Subcutaneous abdominal adipose tissue (tissue), 5 donors: Measurements from ENCODE around the gene BMS1.

Experiments used
- H3K27ac ChIP-seq: one replicate; pipeline ENCODE4 v1.7.0; 2013; ENCODE audit warnings: low read depth, mild to moderate bottlenecking, inconsistent platforms, low read length, moderate library complexity
- H3K27me3 ChIP-seq, 5 donors: one replicate each; pipeline ENCODE4 v1.7.0; 2013; ENCODE audit warnings: low read length in 5 of 5, inconsistent platforms in 1 of 5; ENCODE audit not compliant: control insufficient read depth in 5 of 5, insufficient read depth in 4 of 5
- H3K36me3 ChIP-seq, 5 donors: one replicate each; pipeline ENCODE4 v1.7.0; 2013; ENCODE audit warnings: low read length in 5 of 5; ENCODE audit not compliant: control insufficient read depth in 5 of 5, insufficient read depth in 5 of 5
- H3K4me1 ChIP-seq, 5 donors: one replicate each; pipeline ENCODE4 v1.7.0; 2013; ENCODE audit warnings: low read length in 5 of 5, mild to moderate bottlenecking in 3 of 5, moderate library complexity in 1 of 5; ENCODE audit not compliant: control insufficient read depth in 5 of 5, insufficient read depth in 5 of 5
- H3K4me3 ChIP-seq, 5 donors: one replicate each; pipeline ENCODE4 v1.7.0; 2013; ENCODE audit warnings: low read length in 5 of 5, low read depth in 1 of 5
- H3K9ac ChIP-seq, 5 donors: one replicate each; pipeline ENCODE4 v1.7.0; 2013; ENCODE audit warnings: low read length in 5 of 5, mild to moderate bottlenecking in 4 of 5, moderate library complexity in 3 of 5
- H3K9me3 ChIP-seq, 5 donors: one replicate each; pipeline ENCODE4 v1.7.0; 2013; ENCODE audit warnings: low read length in 5 of 5; ENCODE audit not compliant: control insufficient read depth in 5 of 5
- donor health status: healthy.
- donor health status: healthy.
- donor health status: healthy.
- donor health status: healthy.
- donor health status: healthy.

The BMS1 gene

GRCh38 chr10:42754155-42755027 is 28.2 kb upstream of the BMS1 start:
- H3K9ac ChIP-seq: peak overlapping the region in 3 of 5 donors; percentile 21 to 52 (median 36)
- peaks cover 14 to 36% (median 27%) of the 10 kb centered on the region in 5 donors for H3K27me3 ChIP-seq
- H3K36me3 ChIP-seq: no peaks in the 10 kb centered on the region
- H3K9me3 ChIP-seq: no peaks in the 10 kb centered on the region
- H3K4me3 ChIP-seq: peak overlapping the region in 4 of 5 donors; percentile 65 to 82 (median 69)
- H3K4me1 ChIP-seq: peaks cover 0 to 31% (median 30%) of the 10 kb centered on the region in 5 donors
- no peak overlapping the region for H3K27ac ChIP-seq

- Histone ChIP-seq H3K4me1 (peaks cover 0 to 31% (median 30%) of the 10 kb centered on the region in 5 donors), H3K27me3 (peaks cover 14 to 36% (median 27%) of the 10 kb centered on the region in 5 donors), H3K4me3 (peak overlapping the region in 4 of 5 donors; percentile 65 to 82 (median 69)), H3K9me3 (no peaks in the 10 kb centered on the region), H3K9ac (peak overlapping the region in 1 of 5 donors; percentile 52), H3K27ac (no peak overlapping the region), H3K36me3 (no peaks in the 10 kb centered on the region)
These were observed 27.6 kb upstream of the BMS1 start for GRCh38 chr10:42755028-42755451.

DNA sequence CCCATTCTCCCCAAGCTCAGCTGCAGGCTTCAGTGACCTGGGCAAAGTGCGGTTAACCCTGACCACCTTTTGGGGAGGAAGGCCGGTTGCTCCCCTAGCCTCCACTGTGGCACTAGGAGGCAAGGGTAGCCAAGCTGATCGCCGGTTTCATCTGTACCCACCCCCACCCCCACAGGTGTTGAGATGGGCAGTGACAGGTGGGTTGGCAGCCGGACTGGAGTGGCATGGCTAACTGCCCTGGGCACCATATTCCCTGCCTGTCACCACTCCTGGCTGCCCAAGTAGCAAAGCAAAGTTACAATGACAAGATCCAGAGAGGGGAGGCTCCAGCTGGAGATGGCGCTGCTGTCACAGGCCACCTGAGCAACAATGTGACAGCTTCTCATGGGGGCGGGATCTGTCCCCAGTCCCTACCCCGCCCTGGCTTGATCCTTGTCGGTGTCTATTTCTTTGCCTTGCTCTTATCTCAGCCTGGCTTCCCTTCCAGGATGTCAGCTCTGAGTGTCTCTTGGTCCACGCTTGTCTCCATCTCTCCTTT is 27.0 kb upstream of the BMS1 start:
- peaks cover 0 to 31% (median 30%) of the 10 kb centered on the region in 5 donors for H3K4me1 ChIP-seq
- no peaks in the 10 kb centered on the region for H3K36me3 ChIP-seq
- H3K27me3 ChIP-seq: peaks cover 14 to 36% (median 27%) of the 10 kb centered on the region in 5 donors
- no peak overlapping the region for H3K27ac ChIP-seq
- no peaks in the 10 kb centered on the region for H3K9me3 ChIP-seq
- no peak overlapping the region for H3K9ac ChIP-seq
- peak overlapping the region in 4 of 5 donors; percentile 65 to 82 (median 69) for H3K4me3 ChIP-seq

DNA sequence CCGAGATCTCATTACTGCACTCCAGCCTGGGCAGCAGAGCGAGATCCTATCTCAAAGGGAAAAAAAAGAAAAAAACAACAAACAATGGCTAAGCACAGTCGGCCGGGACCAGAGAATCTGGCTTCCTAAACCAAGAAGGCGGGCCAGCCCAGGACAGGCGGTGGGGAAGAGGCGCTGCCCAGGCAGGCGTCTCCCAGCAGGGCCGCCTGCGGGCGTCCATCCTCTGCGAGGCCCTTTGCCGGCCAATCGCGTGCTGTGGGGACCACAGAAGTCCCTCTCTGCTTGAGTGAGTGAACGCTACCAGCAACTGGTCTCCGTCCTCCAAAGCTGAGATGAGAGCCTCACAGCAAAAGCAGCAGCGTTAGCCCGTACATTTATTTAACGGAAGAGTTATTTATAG is 14.7 kb upstream of the BMS1 start:
- Histone ChIP-seq H3K36me3 (no peaks in the 10 kb centered on the region), H3K9me3 (peaks cover 0 to 6% (median 5%) of the 10 kb centered on the region in 5 donors), H3K4me1 (no peaks in the 10 kb centered on the region), H3K27ac (no peak overlapping the region), H3K4me3 (no peak overlapping the region), H3K9ac (no peak overlapping the region), H3K27me3 (peaks cover 0 to 5% (median 0%) of the 10 kb centered on the region in 5 donors)

DNA sequence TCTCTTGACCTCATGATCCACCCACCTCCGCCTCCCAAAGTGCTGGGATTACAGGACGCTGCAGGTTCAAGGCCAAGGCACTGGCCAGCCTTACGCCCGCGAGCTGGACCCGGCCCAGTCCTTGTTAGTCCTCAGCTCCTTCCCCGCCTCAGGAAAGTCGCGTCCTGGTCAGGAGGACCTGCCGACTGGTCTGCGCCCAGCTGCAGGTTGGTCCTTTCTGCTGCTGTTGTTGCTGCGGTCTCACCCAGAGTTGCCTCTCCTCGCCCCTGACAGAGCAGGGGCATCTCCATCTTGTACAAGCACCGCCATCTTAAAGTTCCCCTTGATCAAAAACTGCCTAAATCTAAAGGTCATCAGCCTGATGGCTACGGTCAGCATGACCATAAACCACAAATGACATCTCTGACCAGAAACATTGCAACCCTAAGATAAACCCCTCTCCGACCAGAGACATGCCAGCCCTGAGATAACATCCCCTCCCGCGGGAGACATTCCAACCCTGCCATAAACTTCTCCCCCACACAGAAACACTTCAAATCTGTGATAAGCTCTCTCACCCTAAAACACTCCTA is 13.9 kb upstream of the BMS1 start:
- H3K4me3 ChIP-seq: no peak overlapping the region
- no peaks in the 10 kb centered on the region for H3K4me1 ChIP-seq
- peaks cover 0 to 5% (median 0%) of the 10 kb centered on the region in 5 donors for H3K27me3 ChIP-seq
- H3K27ac ChIP-seq: no peak overlapping the region
- peaks cover 0 to 6% (median 5%) of the 10 kb centered on the region in 5 donors for H3K9me3 ChIP-seq
- no peak overlapping the region for H3K9ac ChIP-seq
- H3K36me3 ChIP-seq: no peaks in the 10 kb centered on the region

GRCh38 chr10:42769173-42769572 is 13.4 kb upstream of the BMS1 start:
- H3K9me3 ChIP-seq: peaks cover 0 to 6% (median 5%) of the 10 kb centered on the region in 5 donors
- no peak overlapping the region for H3K4me3 ChIP-seq
- H3K36me3 ChIP-seq: no peaks in the 10 kb centered on the region
- H3K27ac ChIP-seq: no peak overlapping the region
- no peak overlapping the region for H3K9ac ChIP-seq
- peaks cover 0 to 5% (median 0%) of the 10 kb centered on the region in 5 donors for H3K27me3 ChIP-seq
- H3K4me1 ChIP-seq: no peaks in the 10 kb centered on the region

DNA sequence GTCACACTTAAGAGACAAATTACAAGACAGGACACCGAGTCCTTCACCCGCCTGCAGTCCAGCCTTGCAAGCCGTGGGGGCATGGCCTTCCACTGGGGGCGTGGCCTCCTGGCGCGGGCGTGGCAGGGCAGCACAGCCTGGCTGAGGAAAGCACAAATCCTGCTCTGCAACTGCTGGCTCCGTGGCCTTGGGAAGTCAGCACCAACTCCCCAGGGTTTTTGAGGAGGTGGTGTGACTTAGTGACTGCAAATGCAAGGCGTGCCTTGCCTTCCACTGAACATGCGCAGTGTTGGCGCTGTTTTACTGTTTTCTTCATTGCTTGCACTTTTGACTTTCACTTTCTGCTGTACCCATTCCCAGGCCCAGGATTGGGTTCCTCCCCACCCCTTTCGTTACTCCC is 12.9 kb upstream of the BMS1 start:
- Histone ChIP-seq H3K4me3 (no peak overlapping the region), H3K27me3 (peaks cover 0 to 5% (median 0%) of the 10 kb centered on the region in 5 donors), H3K4me1 (no peaks in the 10 kb centered on the region), H3K9ac (no peak overlapping the region), H3K9me3 (peaks cover 0 to 6% (median 5%) of the 10 kb centered on the region in 5 donors), H3K27ac (no peak overlapping the region), H3K36me3 (no peaks in the 10 kb centered on the region)

- Histone ChIP-seq H3K27ac (no peak overlapping the region), H3K9me3 (peaks cover 0 to 5% (median 1%) of the 10 kb centered on the region in 5 donors), H3K4me1 (peaks cover 0 to 2% (median 1%) of the 10 kb centered on the region in 5 donors), H3K36me3 (no peaks in the 10 kb centered on the region), H3K9ac (no peak overlapping the region), H3K4me3 (no peak overlapping the region), H3K27me3 (peaks cover 3 to 12% (median 4%) of the 10 kb centered on the region in 5 donors)
These were observed 5.9 kb upstream of the BMS1 start for GRCh38 chr10:42776681-42777080.

- H3K9ac ChIP-seq: no peak overlapping the region
- peaks cover 7 to 11% (median 10%) of the 10 kb centered on the region in 5 donors for H3K36me3 ChIP-seq
- peaks cover 3 to 12% (median 4%) of the 10 kb centered on the region in 5 donors for H3K27me3 ChIP-seq
- H3K4me1 ChIP-seq: peaks cover 0 to 19% (median 16%) of the 10 kb centered on the region in 5 donors
- no peak overlapping the region for H3K4me3 ChIP-seq
- no peaks in the 10 kb centered on the region for H3K9me3 ChIP-seq
- H3K27ac ChIP-seq: no peak overlapping the region
These were observed 2.1 kb upstream of the BMS1 start for GRCh38 chr10:42780456-42780855.
